Measurements from ENCODE around the gene TMED10.

Gene TMED10

GRCh38 chr14:75081660-75082229, 94.7 kb downstream of the TMED10 start:
- no peak for DNase-seq
